Measurements from ENCODE around the gene PCDH1.

DNA sequence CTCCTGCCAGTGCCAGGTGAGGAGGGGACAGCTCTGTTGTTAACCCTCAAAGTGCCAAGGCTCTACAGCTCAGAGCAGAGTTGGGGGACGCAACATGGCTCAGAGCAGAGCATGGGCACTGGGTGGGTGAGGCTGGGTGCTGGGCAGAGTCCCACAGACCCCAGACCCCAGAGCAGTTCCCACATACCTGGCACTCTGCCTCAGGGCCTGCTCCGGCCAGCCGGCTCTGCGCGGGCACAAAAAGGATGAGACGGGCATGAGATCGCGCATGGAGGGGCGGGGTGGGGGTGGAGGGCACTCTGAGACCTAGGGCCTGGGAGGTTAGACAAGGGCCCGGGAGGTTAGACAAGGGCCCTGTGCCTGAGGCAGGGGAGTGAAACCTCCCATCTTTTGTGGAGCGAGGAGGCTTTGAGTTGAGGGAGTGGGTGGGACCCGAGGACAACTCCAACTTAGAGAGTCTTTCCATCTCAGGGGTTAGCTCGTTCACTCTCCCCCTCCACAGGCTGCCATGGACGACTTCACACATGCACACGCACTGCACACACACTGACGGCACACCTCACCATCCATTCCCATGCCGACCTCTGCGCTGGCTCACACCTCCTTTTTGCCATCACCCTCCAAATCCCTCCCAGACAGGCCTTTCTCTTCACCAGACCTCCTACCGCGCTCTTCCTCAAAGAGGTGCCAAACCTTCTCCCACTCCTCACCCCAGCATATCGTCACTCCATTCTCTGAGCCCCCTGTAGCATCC lies 22.0 kb downstream of the PCDH1 start:
- no peak for TF ChIP-seq POLR2A (IDR thresholded peaks at IDR 0.05)
- no peak for TF ChIP-seq CTCF (IDR thresholded peaks at IDR 0.05)
- TF ChIP-seq EP300 (IDR thresholded peaks at IDR 0.05) = no peak

Measured in gastroesophageal sphincter (tissue), 3 donors.